ENCODE results near the gene AMFR. TPM values are rescaled to one million over a fixed set of nuclear protein-coding genes. Genes with fewer than 3 reads are reported as not detected.

Gene AMFR
- total RNA-seq, 1 donor from 2014 or later: 133 TPM

DNA sequence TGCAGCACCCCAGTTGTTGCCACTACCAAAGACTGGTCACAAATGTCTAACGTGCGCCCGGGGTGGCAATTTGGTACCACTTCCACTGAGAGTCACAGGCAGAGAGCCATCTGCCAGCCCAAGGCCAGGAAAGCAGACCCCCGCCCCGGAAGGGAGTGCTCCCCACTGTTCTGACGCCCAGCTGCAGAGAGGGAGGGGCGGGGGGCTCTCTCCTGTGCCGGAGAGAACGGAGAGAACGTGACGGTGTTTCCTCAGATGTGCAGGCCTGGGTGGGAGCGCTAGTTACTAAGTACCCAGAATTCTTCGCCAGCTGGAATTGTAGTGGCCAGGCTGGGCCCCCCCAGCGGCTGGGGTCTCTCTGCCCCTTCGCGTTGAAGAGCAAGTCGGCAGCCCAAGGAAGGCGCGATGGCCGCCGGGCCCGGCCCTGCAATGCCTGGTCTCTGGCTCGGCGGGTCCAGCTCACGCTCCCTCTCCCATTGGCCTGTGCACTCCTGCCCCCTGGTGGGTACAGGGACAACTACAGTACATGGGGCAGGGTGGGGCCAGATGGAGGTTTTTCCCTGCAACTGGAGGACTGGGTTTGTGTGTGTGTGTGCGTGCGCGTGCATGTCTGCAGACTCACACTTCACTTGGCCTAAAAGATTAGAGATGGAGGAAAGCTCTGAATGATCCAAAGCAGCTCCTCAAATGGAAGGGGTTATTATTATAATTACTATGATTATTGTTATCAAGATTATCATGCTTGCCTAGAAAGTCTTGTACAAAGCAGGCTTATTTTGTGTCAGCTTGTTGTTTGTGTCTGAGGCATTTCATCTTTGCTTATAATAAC is 107.1 kb downstream of the AMFR start:
- no peaks in the 10 kb centered on the region for H3K36me3 ChIP-seq (ENCODE audit: control insufficient read depth, insufficient read depth, low read length)
- no peaks in the 10 kb centered on the region for H3K27me3 ChIP-seq (ENCODE audit: control insufficient read depth, insufficient read depth, low read length)
- TF ChIP-seq, protein P1, sequence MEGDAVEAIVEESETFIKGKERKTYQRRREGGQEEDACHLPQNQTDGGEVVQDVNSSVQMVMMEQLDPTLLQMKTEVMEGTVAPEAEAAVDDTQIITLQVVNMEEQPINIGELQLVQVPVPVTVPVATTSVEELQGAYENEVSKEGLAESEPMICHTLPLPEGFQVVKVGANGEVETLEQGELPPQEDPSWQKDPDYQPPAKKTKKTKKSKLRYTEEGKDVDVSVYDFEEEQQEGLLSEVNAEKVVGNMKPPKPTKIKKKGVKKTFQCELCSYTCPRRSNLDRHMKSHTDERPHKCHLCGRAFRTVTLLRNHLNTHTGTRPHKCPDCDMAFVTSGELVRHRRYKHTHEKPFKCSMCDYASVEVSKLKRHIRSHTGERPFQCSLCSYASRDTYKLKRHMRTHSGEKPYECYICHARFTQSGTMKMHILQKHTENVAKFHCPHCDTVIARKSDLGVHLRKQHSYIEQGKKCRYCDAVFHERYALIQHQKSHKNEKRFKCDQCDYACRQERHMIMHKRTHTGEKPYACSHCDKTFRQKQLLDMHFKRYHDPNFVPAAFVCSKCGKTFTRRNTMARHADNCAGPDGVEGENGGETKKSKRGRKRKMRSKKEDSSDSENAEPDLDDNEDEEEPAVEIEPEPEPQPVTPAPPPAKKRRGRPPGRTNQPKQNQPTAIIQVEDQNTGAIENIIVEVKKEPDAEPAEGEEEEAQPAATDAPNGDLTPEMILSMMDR (IDR thresholded peaks at IDR 0.05; ENCODE audit: insufficient read depth, low read length, poor library complexity, severe bottlenecking): peak; percentile 97
- H3K4me3 ChIP-seq (ENCODE audit: low read depth, low read length): no peak overlapping the region
- DNase-seq (ENCODE audit: low read depth): no peak

DNA sequence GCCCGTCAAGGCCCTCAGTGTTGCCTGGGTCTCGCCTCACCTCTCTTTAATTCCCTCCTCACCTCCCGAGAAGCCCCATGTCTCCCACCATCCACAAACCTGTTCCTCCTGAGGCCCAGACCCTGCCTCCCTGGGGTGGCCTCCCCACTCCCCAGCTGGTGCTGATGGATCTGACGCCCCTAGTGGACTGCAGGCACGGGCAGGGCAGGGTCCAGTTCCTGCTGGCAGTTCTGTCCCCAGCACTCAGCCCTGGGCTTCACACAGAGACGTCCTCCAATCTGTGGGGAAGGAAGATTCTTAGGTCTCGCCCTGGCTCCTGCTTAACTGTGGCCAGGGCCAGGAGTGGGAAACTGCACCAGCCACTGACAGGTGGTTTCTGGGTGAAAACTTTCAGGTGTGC is 108.8 kb downstream of the AMFR start:
- Histone ChIP-seq H3K36me3 (ENCODE audit: control insufficient read depth, insufficient read depth, low read length) (no peaks in the 10 kb centered on the region), H3K27me3 (ENCODE audit: control insufficient read depth, insufficient read depth, low read length) (no peaks in the 10 kb centered on the region), H3K4me3 (ENCODE audit: low read depth, low read length) (no peak overlapping the region)
- TF ChIP-seq, protein P1 (IDR thresholded peaks at IDR 0.05; ENCODE audit: insufficient read depth, low read length, poor library complexity, severe bottlenecking): no peak
- DNase-seq (ENCODE audit: low read depth): no peak

DNA sequence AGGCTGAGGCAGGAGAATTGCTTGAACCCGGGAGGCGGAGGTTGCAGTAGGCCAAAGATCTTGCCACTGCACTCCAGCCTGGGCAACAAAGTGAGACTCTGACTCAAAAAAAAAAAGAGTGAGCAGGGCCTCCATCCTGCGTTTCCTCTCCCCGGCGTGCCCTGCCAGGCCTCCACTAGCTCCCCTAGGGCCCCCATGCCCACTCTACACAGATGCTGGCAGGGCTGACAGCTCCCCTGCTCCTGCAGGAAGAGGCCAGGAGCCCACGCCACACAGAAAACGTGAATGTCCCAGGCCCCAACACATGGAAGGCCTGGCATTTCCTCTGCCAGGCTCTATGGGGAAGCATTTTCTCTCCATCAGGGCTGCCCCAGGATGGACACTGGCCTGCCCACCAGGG is 109.4 kb downstream of the AMFR start:
- DNase-seq (ENCODE audit: low read depth): no peak
- Histone ChIP-seq H3K27me3 (ENCODE audit: control insufficient read depth, insufficient read depth, low read length) (no peaks in the 10 kb centered on the region), H3K36me3 (ENCODE audit: control insufficient read depth, insufficient read depth, low read length) (no peaks in the 10 kb centered on the region), H3K4me3 (ENCODE audit: low read depth, low read length) (no peak overlapping the region)
- TF ChIP-seq, protein P1 (IDR thresholded peaks at IDR 0.05; ENCODE audit: insufficient read depth, low read length, poor library complexity, severe bottlenecking): no peak

DNA sequence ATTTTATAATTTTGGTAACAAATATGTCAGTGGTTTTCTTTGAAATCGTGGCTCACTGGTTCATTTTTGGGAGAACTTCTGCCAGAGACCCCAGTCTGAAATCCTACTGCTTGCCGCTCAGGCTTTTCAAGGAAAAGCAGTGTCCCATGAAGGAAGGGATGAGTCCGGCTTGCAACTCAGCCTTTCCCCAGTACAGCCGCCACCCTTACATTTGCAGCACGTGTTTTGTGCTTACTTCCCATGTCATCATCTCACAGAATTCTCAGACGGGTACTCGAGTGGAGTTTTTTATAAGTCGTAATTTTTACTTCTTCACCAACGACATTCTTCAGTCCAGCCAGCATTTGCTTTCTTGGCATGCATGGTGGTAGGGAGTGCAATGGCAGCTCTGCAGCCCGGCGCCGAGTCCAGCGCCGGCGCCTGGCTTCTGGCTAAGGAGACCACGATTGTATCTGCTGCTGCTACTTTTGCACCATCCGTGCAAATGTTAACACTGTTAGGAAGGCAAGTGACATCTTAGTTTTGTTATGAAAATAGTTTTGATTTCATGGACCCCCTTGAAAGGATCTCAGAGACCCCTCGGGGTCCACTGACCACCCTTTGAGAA is 111.0 kb downstream of the AMFR start:
- TF ChIP-seq, protein P1 (IDR thresholded peaks at IDR 0.05; ENCODE audit: insufficient read depth, low read length, poor library complexity, severe bottlenecking): no peak
- no peak overlapping the region for H3K4me3 ChIP-seq (ENCODE audit: low read depth, low read length)
- H3K36me3 ChIP-seq (ENCODE audit: control insufficient read depth, insufficient read depth, low read length): no peaks in the 10 kb centered on the region
- DNase-seq (ENCODE audit: low read depth): no peak
- no peaks in the 10 kb centered on the region for H3K27me3 ChIP-seq (ENCODE audit: control insufficient read depth, insufficient read depth, low read length)

DNA sequence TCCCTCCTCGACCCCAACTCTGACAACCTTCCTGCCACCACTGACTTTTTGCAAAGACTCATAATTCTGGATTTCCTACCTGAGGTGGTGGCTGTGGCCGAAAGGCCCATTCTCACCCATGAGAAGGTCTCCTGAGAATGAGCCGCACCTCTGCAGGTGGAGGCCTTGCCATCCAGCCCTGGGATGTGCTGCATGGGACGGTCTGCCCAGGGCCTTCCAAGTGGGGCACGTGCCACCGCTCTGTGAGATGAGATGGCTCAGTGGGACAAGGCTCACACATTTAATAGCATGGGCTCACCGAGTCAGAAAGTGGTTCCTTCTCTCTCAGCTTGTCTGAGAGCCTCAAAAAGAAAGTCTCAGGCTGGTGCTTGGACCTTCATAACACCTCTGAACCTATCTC is 112.8 kb downstream of the AMFR start:
- Histone ChIP-seq H3K27me3 (ENCODE audit: control insufficient read depth, insufficient read depth, low read length) (peaks cover 2% of the 10 kb centered on the region), H3K36me3 (ENCODE audit: control insufficient read depth, insufficient read depth, low read length) (no peaks in the 10 kb centered on the region), H3K4me3 (ENCODE audit: low read depth, low read length) (no peak overlapping the region)
- no peak for DNase-seq (ENCODE audit: low read depth)
- TF ChIP-seq, protein P1 (IDR thresholded peaks at IDR 0.05; ENCODE audit: insufficient read depth, low read length, poor library complexity, severe bottlenecking): no peak

DNA sequence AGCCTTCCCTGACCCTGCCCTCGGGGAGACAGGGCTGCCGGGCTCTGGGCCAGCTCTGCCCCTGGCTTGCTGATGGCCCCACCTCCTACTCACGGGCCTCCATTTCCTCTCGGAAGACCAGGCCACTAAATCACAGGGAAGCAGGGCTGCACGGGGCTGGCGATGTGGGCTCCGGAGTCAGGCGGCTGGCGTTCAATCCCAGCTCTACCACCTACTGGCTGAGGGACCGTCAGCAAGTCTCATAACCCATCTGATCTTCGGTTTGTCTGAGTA is 113.4 kb downstream of the AMFR start:
- no peak for DNase-seq (ENCODE audit: low read depth)
- TF ChIP-seq, protein P1 (IDR thresholded peaks at IDR 0.05; ENCODE audit: insufficient read depth, low read length, poor library complexity, severe bottlenecking): no peak
- H3K36me3 ChIP-seq (ENCODE audit: control insufficient read depth, insufficient read depth, low read length): no peaks in the 10 kb centered on the region
- no peak overlapping the region for H3K4me3 ChIP-seq (ENCODE audit: low read depth, low read length)
- peaks cover 2% of the 10 kb centered on the region for H3K27me3 ChIP-seq (ENCODE audit: control insufficient read depth, insufficient read depth, low read length)

Data from kidney epithelial cell (primary cell).